HG03103 (cell line): ENCODE data around the gene SPTLC2.
A peak's percentile ranks its signal among the peaks of the same experiment; 100 is the strongest.

Source experiments
- ATAC-seq: cut with Tn5 transposase; IDR thresholded peaks from one replicate; pipeline ENCODE4 v1.9.1; 2021; ENCODE audit warnings: low read depth; ENCODE audit not compliant: unreplicated experiment

Gene SPTLC2

DNA sequence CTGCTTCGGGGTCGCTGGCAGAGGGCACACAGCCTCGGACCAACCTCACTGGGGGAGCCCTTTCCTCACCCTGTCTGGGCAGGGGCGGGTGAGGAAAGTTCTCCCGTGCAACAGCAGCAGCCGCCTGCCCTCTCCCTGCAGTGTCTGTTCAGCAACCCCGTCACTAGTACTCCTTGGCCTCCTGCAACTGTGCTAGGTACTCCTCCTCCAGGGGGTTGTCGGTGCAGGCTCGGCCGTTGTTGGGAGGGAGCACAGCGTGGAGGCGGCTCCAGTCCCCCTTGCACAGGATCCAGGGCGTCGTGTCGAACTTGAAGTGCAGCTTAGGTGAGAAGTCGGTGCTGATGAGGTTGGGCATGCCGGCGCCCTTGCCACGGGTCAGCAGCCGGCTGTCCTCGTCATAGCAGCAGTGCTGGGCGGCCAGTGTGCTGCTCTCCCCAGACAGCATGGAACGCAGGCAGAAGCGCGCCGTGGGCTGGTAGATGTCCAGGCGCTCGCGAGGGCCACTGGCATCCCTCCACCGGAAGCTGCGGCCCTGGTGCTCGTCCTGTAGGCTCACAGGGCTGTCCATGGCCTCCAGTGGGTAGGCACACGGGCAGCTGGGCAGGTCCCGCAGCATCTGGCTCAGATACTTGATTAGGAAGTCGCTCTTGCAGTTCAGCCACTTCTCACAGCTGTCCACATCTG is 140.9 kb downstream of the SPTLC2 start:
- no peak for ATAC-seq

DNA sequence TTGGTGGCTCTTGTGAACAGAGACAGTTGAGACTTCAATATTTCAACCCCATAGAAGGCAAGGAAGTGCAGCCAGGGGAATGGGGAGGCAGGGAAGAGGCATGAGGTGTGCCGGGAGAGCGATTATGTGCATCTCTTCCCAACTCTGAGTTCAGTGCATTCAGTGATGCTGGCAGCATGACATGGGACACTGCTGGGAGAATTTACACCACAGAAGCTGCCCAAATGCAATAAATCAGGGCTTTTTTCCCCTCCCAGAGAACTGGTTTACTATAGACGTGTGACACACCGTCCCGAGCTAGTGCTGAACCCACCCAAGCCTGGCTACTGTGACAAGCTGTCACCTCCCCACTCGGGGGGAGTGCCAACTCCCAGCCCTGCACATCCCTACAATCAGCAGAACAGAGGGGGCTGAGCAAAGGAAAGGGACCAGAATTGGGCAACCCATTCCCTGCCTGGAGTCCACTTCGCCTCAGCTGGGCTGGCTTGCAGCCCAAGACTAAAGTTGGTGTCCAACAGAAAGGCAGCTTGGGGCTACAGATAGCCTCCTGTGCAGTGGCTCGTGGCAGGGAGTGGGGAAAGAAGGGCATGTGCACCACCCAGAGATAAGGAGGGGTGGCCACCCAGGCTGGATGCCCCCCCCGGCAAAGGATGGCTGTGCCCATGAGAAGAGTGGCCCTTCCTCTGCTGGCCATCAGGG is 141.8 kb downstream of the SPTLC2 start:
- no peak for ATAC-seq

DNA sequence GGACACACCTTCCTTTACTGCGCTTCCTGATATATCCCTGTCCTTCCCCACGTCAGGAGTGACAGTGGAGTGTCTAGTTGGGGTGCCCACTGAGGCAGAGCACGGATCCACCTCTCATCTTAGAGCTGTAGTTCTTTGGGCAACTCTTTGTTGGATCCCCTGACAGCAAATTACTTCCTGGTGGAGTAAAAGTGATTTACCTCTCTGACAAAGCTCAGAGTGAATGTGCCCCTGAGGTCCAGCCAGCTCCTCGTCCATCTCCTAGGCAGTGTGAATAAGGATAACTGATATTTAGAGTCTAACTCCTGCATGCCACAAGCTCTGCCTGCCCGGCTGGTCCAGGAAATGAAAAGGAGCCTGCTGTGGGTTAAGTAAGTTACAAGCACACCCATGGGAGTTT is 142.5 kb downstream of the SPTLC2 start:
- no peak for ATAC-seq

DNA sequence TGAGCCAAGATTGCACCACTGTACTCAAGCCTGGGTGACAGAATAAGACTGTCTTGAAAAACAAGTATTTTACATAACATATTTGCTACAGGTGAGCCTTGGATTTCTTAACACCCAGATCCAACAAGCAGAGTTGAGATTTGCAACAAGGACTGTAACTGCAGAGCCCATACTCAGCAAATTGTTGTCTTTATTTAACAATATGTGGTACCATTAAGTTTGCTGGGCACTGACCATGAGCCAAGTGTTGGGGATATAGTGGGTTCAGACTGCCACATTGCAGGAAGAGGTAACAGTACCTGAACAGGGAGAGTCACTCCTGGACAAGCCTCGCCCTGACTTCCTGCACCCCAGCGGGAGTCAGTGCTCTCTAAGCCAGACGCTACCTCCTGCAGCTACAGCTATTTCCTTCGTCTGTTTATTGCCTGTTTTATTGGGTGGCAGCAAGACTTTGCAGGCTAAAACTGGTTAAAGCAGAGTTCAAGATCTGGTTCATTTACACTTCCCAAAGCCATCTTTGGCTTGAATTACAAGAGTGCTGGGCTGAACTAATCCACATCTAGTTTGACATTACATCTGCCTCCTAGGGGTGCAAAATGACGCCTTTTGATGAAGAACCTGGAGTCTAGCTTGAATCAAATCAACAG is 146.1 kb downstream of the SPTLC2 start:
- ATAC-seq = no peak

DNA sequence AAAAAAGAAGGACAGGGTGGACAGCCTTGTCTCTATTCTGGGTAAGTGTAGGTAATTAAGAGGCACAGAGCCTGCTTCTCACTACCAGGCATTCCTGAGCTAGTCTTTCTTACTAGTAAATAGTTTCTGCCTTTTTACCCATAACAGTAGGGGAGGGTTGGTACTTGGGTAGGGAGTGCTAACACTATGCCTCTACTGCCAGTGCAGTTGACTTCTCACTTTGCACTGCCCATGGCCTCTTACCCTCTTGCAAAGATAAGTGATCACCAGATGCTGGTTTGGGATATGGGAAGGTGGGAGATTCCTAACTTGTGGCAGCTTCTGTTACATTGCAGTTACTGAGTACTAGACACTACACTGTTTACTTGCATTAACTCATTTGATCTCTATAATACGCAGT is 146.9 kb downstream of the SPTLC2 start:
- ATAC-seq = no peak

DNA sequence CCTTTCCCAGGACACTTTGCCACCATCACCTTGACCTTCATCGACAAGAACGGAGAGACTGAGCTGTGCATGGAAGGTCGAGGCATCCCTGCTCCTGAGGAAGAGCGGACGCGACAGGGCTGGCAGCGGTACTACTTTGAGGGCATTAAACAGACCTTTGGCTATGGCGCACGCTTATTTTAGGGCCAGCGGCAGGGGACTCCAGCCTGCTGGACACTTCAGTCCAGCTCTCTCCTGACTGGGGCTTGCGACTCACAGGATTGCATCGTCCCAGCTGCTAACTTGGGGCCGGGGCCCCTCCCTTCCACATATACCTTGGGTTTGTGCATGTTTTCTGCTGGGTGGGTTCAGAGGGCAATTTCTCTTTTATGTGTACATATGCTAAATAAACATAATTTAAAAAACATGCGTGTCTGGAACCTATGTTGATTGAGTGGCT is 147.4 kb downstream of the SPTLC2 start:
- no peak for ATAC-seq

DNA sequence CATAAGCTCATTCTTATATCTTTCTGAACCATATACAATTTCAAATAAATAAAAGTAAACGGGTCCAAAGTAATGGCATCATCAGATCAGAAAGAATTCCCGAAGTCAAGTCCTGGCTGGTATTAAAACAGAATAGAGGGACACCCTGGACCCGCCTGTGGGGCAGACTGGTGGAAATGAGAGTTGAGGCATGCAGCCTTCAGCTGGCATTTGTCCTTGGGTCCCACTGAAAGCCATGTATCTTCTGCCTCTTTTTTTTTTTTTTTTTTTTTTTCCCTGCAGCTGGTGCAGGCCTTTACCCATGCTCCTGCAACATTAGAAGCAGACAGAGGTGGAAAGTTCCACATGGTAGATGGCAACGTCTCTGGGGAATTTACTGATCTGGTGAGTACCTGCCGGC is 148.6 kb downstream of the SPTLC2 start:
- no peak for ATAC-seq

DNA sequence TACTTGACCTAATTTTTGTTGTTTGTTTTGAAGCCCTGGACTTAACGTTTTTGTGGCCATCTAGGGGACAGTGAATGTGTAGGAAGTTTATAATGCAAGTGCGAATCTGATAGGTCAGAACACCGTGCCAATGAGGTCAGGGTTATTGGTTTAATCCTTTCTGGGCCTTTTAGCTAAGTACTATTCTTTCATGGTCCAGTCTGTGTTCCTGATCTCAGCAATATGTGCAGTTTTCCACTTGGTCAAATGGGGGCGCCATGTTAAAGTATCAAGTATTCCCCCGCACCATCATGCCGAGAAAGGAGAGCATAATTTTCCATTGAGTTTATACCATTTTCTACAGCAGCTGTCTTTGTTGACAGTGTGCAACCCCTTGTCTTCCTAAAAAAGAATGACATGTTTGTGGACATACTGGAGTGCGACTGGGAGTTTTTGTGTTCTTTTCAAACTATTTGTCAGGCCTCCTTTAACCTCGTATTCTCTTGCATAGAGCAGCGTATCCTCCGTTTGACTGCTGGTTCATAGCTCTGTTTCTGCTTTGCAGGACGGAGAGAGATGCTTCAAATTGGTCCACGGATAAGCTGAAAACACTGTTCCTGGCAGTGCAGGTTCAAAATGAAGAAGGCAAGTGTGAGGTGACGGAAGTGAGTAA is 157.2 kb downstream of the SPTLC2 start:
- ATAC-seq = no peak

DNA sequence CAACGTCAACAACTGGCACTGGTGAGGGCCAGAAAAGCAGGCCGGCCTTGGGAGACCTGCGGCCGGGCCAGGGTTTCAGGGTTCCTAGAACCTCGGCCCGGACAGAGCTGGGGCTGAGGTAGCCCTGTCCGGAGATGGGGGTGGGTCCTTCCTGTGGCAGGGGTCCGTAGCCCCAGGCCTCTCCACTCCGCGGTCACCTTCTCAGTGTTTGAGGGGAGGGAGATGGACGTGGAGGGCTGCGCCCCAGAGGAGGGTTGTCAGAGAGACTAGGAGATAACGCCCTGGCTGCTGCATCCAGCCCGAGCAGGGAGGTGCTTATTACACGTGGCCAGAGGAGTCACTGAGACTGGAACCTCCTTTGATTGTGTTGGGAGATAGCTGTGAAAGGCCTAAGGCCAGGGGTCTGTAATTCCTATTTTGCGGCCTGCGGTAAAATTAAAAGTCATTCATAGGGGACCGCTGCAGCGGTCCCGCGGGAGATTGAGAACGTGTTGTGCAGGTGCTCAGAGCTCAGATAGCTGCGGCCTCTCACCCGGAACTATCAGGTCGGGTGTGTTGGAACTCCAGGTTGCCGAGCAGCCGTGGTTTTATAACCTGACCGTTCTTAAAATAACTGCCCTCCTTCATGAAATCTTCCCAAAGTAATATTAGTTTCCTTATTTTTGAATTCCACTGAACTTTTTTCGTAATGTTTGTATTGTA is 158.0 kb downstream of the SPTLC2 start:
- ATAC-seq = peak; percentile 12

DNA sequence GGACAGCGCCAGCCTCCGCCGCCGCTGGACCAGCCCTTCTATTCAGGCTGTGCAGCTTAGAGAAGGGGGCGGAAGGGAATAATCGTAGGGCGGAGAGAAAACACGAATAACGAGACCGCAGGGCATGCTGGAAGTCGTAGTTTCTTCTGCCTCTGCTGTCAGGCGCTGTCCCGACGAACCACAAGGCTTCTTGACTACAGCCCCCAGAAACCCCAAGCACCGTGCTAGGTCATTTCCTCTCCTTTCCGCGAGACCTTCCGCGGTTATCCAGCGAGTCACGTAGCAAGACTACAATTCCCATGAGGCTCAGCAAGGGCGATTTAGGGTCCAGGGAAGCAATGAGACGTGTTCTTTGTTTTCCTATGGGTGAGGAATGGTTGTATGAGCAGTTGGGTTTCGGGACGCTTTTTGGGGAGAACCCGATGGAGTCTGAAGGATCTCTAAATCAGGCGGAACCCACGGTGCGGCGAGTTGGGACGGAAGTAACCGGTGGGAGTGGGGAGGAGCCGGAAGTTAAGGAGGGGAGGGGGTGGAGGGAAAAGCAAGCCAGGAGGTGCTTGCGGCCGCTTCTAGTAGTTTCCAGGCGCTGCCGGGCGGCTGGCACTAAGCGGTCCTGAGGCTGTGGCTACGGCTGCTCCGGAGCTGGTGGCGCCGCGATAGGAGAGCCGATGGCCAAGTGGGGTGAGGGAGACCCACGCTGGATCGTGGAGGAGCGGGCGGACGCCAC is 158.8 kb downstream of the SPTLC2 start, which contains the start of the genes AHSA1 and VIPAS39:
Gene AHSA1, plus strand, starts transcription at position 572 of the 727 bp plus-strand sequence. Its CDS starts 97 bp downstream, at position 669.
Gene VIPAS39, minus strand, starts transcription at position 80 of the 727 bp plus-strand sequence. CDS start 3,499 bp downstream, outside the sequence.
- peak; percentile 86 for ATAC-seq

DNA sequence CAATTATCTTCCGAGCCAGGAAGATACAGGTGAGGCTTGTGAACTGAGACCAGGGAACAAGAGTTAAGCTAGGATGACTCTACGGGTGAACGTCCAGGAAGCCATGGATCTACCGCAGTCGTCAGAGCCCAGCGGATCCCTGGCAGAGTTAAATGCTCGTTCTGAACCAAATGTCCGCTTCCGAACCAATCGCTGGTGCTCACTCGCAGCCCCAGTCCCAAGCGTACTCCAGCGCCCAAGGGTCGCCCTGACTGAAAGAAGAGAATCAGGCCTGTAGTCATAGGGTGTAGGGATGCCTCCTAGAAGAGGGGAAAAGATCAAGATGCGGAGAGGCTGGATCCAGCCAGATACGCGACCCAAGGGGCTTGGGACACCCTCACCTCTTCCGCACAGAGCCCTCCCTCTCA is 159.3 kb downstream of the SPTLC2 start:
- no peak for ATAC-seq
